AG09309 (cell line): Measurements from ENCODE around the gene RSPRY1.
"Not testable (repeated sequence)": the region's sequence is repeated elsewhere in the genome, so short reads cannot be mapped to it uniquely, and the experiment has no call there.

ENCODE experiments used
- DNase-seq: peaks from one replicate; pipeline ENCODE4 v3.0.0-alpha.2; 2010; ENCODE audit warnings: low read depth
- H3K4me3 ChIP-seq: 2 replicates; pipeline ENCODE4 v1.5.1; 2011; ENCODE audit warnings: mild to moderate bottlenecking, low read depth, low read length, moderate library complexity; ENCODE audit not compliant: control insufficient read depth
- TF ChIP-seq, protein P1 (sequence below): IDR thresholded peaks from 2 replicates; pipeline ENCODE4 v1.5.1; 2011; ENCODE audit warnings: mild to moderate bottlenecking, low read depth, low read length, inconsistent platforms; ENCODE audit not compliant: insufficient read depth, control insufficient read depth; ENCODE audit errors: missing control alignments

The RSPRY1 gene

DNA sequence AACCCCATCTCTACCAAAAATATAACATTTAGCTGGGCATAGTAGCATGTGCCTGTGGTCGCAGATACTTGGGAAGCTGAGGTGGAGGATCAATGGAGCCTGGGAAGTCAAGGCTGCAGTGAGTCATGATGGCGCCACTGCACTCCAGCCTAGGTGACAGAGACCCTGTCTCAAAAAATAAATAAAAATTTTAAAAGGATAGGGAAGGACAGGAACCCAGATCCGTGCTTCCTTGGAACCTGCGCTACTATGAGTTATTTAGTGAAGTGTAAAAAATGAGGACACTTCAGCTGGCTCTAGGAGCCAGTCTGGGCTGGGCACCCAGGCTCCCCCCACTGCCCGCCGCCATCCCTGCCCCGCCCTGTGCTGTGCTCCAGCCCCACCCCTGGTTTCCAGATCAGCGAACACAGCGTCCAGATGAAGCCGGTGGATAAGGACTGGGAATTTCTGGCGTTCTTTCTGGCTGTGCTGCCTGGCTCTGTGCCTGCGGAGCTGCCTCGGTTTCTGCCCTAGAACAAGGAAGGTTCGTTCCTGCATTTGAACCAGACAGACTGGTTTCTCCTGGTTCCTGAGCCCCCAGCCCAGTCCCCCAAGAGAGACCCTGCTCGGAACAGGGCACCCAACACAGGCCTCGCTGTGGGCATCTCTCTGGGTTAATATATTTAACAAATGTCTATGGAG is 79.9 kb downstream of the RSPRY1 start:
- TF ChIP-seq, protein P1, sequence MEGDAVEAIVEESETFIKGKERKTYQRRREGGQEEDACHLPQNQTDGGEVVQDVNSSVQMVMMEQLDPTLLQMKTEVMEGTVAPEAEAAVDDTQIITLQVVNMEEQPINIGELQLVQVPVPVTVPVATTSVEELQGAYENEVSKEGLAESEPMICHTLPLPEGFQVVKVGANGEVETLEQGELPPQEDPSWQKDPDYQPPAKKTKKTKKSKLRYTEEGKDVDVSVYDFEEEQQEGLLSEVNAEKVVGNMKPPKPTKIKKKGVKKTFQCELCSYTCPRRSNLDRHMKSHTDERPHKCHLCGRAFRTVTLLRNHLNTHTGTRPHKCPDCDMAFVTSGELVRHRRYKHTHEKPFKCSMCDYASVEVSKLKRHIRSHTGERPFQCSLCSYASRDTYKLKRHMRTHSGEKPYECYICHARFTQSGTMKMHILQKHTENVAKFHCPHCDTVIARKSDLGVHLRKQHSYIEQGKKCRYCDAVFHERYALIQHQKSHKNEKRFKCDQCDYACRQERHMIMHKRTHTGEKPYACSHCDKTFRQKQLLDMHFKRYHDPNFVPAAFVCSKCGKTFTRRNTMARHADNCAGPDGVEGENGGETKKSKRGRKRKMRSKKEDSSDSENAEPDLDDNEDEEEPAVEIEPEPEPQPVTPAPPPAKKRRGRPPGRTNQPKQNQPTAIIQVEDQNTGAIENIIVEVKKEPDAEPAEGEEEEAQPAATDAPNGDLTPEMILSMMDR, result no peak
- no peak overlapping the region for H3K4me3 ChIP-seq
- DNase-seq, result no peak

DNA sequence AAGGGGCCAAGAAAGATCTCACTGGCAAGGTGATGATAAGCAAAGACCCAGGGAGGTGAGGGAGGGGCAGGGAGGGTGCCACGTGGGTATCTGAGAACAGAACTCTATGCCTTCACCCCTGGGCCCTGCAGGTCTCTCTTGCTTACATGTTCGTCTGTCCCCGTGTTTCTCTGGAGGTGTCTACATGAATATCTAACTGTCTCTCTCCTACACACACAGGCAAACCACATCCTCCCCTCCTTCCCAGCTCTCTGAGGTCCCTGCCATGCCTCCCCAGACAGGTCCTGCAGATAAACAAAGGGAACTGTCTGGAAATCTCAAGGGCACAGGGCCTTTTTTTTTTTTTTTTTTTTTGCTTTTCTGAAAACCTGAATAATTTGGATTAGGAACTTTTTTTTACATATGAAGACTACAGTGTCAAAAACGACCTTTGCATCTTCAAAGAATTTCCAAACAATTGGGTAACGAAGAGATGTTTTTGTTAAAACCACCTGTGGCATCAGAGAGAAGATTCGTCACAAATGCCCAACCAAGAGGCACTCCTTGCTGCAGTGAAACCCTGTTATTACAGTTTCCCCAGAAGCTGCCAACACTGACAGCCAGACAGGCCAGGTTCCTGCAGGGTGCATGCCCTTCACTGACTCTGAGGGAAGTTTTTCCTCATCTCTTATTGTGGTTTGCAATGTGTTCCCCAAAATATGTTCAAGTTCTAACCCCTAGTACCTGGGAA is 80.6 kb downstream of the RSPRY1 start:
- TF ChIP-seq, protein P1, result no peak
- H3K4me3 ChIP-seq, result no peak overlapping the region

DNA sequence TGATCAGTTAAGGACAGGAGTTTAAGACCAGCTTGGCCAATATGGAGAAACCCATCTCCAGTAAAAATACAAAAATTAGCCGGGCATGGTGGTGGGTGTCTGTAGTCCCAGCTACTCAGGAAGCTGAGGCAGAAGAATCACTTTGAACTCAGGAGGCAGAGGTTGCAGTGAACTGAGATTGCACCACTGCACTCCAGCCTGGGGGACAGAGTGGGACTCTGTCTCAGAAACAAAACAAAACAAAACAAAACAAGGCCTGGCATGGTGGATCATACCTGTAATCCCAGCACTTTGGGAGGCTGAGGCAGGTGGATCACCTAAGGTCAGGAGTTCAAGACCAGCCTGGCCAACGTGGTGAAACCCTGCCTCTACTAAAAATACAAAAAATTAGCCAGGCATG is 81.2 kb downstream of the RSPRY1 start:
- DNase-seq, H3K4me3 ChIP-seq: not testable (repeated sequence)

More for the DNA sequence above, 80.6 kb downstream of the RSPRY1 start:
- no peak for DNase-seq

DNA sequence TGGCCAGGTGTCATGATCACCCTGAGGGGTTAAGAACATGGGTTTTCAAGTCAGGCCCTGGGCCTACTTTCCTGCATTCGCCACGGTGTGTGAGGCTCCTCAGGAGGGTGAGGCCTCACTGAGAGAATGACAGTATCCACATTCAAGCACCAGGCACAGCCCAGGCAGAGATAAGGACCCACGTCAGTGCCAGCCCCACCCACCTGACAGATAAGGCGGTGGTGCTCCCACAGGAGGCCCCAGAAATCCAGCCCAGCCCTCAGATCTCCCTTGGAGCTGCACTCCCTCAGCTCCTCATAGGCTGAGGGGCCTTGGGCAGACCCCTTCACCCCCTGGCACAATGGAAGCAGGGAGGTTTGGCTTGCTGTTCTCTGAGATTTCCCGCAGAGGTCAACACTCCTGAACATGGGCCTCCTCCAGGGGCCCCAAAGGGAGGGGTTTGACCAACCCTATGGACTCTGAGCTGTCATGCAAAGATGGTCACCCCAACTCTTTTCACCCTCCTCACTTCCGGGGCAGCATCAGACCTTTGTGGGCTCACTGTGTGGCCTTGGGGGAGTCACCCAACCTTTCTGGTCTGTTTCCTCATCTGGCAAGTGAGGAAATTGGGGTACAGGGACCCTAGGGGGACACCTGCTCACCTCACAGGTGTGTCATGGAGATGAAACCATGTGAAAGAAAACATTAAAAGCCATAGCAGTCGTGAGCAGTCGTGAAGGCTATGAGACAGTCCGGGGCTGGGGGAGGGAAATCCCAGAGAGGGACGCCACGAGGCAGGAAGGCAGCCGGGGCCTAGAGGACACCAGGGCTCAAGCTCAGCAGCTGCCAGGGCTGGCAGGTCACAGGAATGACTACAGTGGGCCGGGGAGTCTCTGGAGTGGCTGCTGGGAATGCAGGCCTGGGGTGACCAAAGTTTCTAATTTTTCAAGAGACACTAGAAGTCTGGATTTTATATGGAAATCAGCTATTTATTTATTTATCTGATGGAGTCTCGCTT is 83.0 kb downstream of the RSPRY1 start:
- no peak for DNase-seq
- H3K4me3 ChIP-seq, result no peak overlapping the region
- TF ChIP-seq, protein P1, result no peak

DNA sequence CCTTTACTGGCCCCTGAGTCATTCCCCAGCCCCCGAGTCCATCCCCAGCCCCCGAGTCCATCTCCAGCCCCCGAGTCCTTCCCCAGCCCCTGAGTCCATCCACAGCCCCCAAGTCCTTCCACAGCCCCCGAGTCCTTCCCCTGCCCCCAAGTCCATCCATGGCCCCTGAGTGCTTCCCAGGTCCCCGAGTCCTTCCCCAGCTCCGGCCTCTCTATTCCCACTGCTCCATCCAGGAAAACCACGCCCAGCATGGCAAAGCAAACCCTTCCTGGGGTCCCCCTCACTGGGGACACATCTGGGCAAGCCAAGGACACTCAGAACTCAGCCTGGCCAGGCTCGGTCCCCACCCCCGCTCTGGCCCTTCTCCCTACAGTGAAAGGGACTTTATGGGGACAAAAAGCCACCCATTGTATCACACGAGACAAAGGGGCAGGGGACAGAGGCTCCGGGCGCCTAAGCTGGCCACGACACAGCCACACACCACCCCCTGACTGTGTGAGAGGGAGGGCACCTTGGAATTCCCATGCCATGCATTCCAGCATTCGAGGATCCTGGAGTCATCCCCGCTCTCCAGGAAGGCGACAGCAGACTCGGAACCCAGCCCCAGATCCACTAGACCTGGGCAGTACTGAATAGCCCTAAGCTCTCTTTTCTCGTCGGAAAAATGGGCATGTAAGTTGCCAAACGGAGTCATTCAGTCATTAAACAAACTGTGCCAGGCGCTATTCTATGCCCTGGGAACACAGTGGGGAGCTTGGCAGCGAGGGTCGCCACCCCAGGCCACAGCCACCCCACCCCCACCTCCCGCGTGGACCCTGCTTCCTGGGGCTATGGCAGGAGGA is 84.3 kb downstream of the RSPRY1 start:
- TF ChIP-seq, protein P1, result no peak
- no peak for DNase-seq
- H3K4me3 ChIP-seq, result no peak overlapping the region

DNA sequence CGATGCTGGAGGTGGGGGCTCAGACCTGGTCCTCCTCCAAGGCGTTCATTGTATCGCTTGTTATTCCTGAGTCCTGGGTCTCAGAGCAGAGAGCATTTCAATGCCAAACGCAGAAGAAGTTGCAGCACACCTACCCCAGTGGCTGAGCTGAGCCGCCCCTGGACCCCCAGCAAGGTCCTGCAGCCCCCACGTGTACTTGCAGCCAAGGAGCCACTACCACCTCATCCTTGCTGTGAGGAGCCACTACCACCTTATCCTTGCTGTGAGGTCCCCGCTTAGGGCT is 84.9 kb downstream of the RSPRY1 start:
- TF ChIP-seq, protein P1, result no peak
- no peak overlapping the region for H3K4me3 ChIP-seq
- DNase-seq, result no peak
